NCI-H2081 (cell line): ENCODE data around the gene GADD45G.

Experiments used
- DNase-seq, 2 experiments: peaks; one replicate each; lab custom pipeline; 2025; lab: John Stamatoyannopoulos, UW

Gene GADD45G

GRCh38 chr9:89630508-89630907, 25.7 kb downstream of the GADD45G start:
- no peak for DNase-seq

- no peak for DNase-seq
Measured at GRCh38 chr9:89631384-89631783, 26.6 kb downstream of the GADD45G start.

GRCh38 chr9:89632192-89632733, 27.5 kb downstream of the GADD45G start:
- no peak for DNase-seq

GRCh38 chr9:89632736-89633135, 27.9 kb downstream of the GADD45G start:
- DNase-seq = no peak

- no peak for DNase-seq
Measured at GRCh38 chr9:89633404-89633803, 28.6 kb downstream of the GADD45G start.

- DNase-seq = no peak
Measured at GRCh38 chr9:89633920-89634319, 29.1 kb downstream of the GADD45G start.

- DNase-seq = peak; percentile 68 to 89
Measured at GRCh38 chr9:89634995-89635742, 30.4 kb downstream of the GADD45G start.

GRCh38 chr9:89635816-89636215, 31.0 kb downstream of the GADD45G start:
- DNase-seq = peak; percentile 31 to 67

- DNase-seq = no peak
Measured at GRCh38 chr9:89637787-89638186, 33.0 kb downstream of the GADD45G start.

- DNase-seq = no peak
Measured at GRCh38 chr9:89638359-89638758, 33.5 kb downstream of the GADD45G start.

- DNase-seq = no peak
Measured at GRCh38 chr9:89638893-89639292, 34.1 kb downstream of the GADD45G start.

GRCh38 chr9:89639367-89639795, 34.6 kb downstream of the GADD45G start:
- DNase-seq = peak in 1 of 2 experiments; percentile 7

- DNase-seq = no peak
Measured at GRCh38 chr9:89639961-89640360, 35.1 kb downstream of the GADD45G start.

GRCh38 chr9:89640361-89640760, 35.5 kb downstream of the GADD45G start:
- DNase-seq = no peak

GRCh38 chr9:89640801-89641200, 36.0 kb downstream of the GADD45G start:
- no peak for DNase-seq

- DNase-seq = no peak
Measured at GRCh38 chr9:89641980-89642379, 37.2 kb downstream of the GADD45G start.

- no peak for DNase-seq
Measured at GRCh38 chr9:89642789-89643188, 38.0 kb downstream of the GADD45G start.

GRCh38 chr9:89646189-89646939, 41.6 kb downstream of the GADD45G start:
- DNase-seq = no peak

- no peak for DNase-seq
Measured at GRCh38 chr9:89647366-89648128, 42.7 kb downstream of the GADD45G start.

GRCh38 chr9:89648247-89649000, 43.6 kb downstream of the GADD45G start:
- no peak for DNase-seq

GRCh38 chr9:89649039-89649691, 44.4 kb downstream of the GADD45G start:
- DNase-seq = no peak
